Measurements from ENCODE around the gene EN1. TPM values are rescaled to one million over a fixed set of nuclear protein-coding genes. Genes with fewer than 3 reads are reported as not detected.

EN1 gene
- polyA plus RNA-seq, 3 donors, result not detected

- no peak for DNase-seq
- H3K36me3 Mint-ChIP-seq, result no peaks in the 10 kb centered on the region
- Histone ChIP-seq H3K4me2 (replicated peaks; ENCODE audit: extremely low read depth, low read length, poor library complexity, severe bottlenecking) (no peak overlapping the region), H2AFZ (ENCODE audit: insufficient read depth, low read depth, low read length, poor library complexity, severe bottlenecking) (no peak overlapping the region), H4K20me1 (ENCODE audit: insufficient read depth, low read length) (no peaks in the 10 kb centered on the region), H3K36me3 (replicated peaks in 1 of 2; ENCODE audit: control insufficient read depth in 1 of 2, insufficient read depth in 2 of 2, low read length in 2 of 2) (no peaks in the 10 kb centered on the region), H3K27me3 (ENCODE audit: control insufficient read depth in 2 of 2, insufficient read depth in 2 of 2, low read length in 2 of 2) (peaks cover 5 to 34% of the 10 kb centered on the region in 2 donors), H3K4me3 (replicated peaks in 1 of 3; ENCODE audit: low read depth in 2 of 3, low read length in 3 of 3) (no peak overlapping the region), H3K27ac (ENCODE audit: low read depth in 1 of 2, low read length in 2 of 2) (no peak overlapping the region), H3K9ac (ENCODE audit: insufficient read depth, low read length, poor library complexity, severe bottlenecking) (no peak overlapping the region), H3K4me1 (ENCODE audit: control insufficient read depth in 1 of 2, insufficient read depth in 2 of 2, low read length in 2 of 2) (no peaks in the 10 kb centered on the region), H3K79me2 (ENCODE audit: insufficient read depth, low read length) (no peaks in the 10 kb centered on the region), H3K9me3 (replicated peaks in 1 of 2; ENCODE audit: control insufficient read depth in 1 of 2, insufficient read depth in 1 of 2, low read length in 2 of 2) (no peaks in the 10 kb centered on the region)
- TF ChIP-seq CTCF (IDR thresholded peaks at IDR 0.05), result no peak
- H3K27ac Mint-ChIP-seq, result no peak overlapping the region
- H3K9me3 Mint-ChIP-seq, result peaks cover 0 to 3% (median 0%) of the 10 kb centered on the region in 7 donors
- no peaks in the 10 kb centered on the region for H3K4me1 Mint-ChIP-seq
- H3K27me3 Mint-ChIP-seq (ENCODE audit: low read depth in 3 of 3), result peaks cover 35 to 65% (median 36%) of the 10 kb centered on the region in 3 donors
- WGBS (ENCODE audit: insufficient coverage), result 100% methylated on average over 2 of the region's 4 CpGs
- H3K4me3 Mint-ChIP-seq, result no peak overlapping the region
- intact Hi-C loops (cut with micrococcal nuclease), result no loop called here
Measured at GRCh38 chr2:118816669-118817068, 30.8 kb downstream of the EN1 start.

- intact Hi-C loops (cut with micrococcal nuclease), result no loop called here
- Histone ChIP-seq H3K4me1 (ENCODE audit: control insufficient read depth in 1 of 2, insufficient read depth in 2 of 2, low read length in 2 of 2) (no peaks in the 10 kb centered on the region), H3K79me2 (ENCODE audit: insufficient read depth, low read length) (no peaks in the 10 kb centered on the region), H3K27ac (ENCODE audit: low read depth in 1 of 2, low read length in 2 of 2) (no peak overlapping the region), H3K27me3 (ENCODE audit: control insufficient read depth in 2 of 2, insufficient read depth in 2 of 2, low read length in 2 of 2) (peaks cover 5 to 38% of the 10 kb centered on the region in 2 donors), H3K36me3 (replicated peaks in 1 of 2; ENCODE audit: control insufficient read depth in 1 of 2, insufficient read depth in 2 of 2, low read length in 2 of 2) (no peaks in the 10 kb centered on the region), H4K20me1 (ENCODE audit: insufficient read depth, low read length) (no peaks in the 10 kb centered on the region), H3K9ac (ENCODE audit: insufficient read depth, low read length, poor library complexity, severe bottlenecking) (no peak overlapping the region), H3K4me3 (replicated peaks in 1 of 3; ENCODE audit: low read depth in 2 of 3, low read length in 3 of 3) (no peak overlapping the region), H3K4me2 (replicated peaks; ENCODE audit: extremely low read depth, low read length, poor library complexity, severe bottlenecking) (no peak overlapping the region), H2AFZ (ENCODE audit: insufficient read depth, low read depth, low read length, poor library complexity, severe bottlenecking) (no peak overlapping the region), H3K9me3 (replicated peaks in 1 of 2; ENCODE audit: control insufficient read depth in 1 of 2, insufficient read depth in 1 of 2, low read length in 2 of 2) (no peaks in the 10 kb centered on the region)
- DNase-seq, result no peak
- Mint-ChIP-seq H3K27ac (no peak overlapping the region), H3K4me3 (no peak overlapping the region), H3K36me3 (no peaks in the 10 kb centered on the region), H3K4me1 (no peaks in the 10 kb centered on the region), H3K9me3 (peaks cover 0 to 3% (median 0%) of the 10 kb centered on the region in 7 donors), H3K27me3 (ENCODE audit: low read depth in 3 of 3) (peaks cover 36 to 64% (median 37%) of the 10 kb centered on the region in 3 donors)
- no peak for TF ChIP-seq CTCF (IDR thresholded peaks at IDR 0.05)
- 89% methylated on average over 4 of the region's 4 CpGs for WGBS (ENCODE audit: insufficient coverage)
Measured at GRCh38 chr2:118815731-118816130, 31.7 kb downstream of the EN1 start.

All from CD14-positive monocyte (primary cell).